Skeletal muscle tissue (tissue), 5 donors: ENCODE data around the gene CD28. TPM values are rescaled to one million over a fixed set of nuclear protein-coding genes. Genes with fewer than 3 reads are reported as not detected.
A peak's percentile ranks its signal among the peaks of the same experiment; 100 is the strongest.

Source experiments
- H3K27ac ChIP-seq: one replicate; pipeline ENCODE4 v1.7.0; 2013; ENCODE audit warnings: mild to moderate bottlenecking, low read depth, low read length, inconsistent platforms
- H3K27me3 ChIP-seq, 3 donors: one replicate each; pipeline ENCODE4 v1.7.0; 2013; ENCODE audit warnings: low read length in 3 of 3; ENCODE audit not compliant: control insufficient read depth in 3 of 3, insufficient read depth in 3 of 3
- H3K36me3 ChIP-seq, 3 donors: one replicate each; pipeline ENCODE4 v1.7.0; 2013; ENCODE audit warnings: low read length in 3 of 3; ENCODE audit not compliant: control insufficient read depth in 3 of 3, insufficient read depth in 3 of 3
- H3K4me1 ChIP-seq, 3 donors: one replicate each; pipeline ENCODE4 v1.7.0; 2013; ENCODE audit warnings: low read length in 3 of 3, mild to moderate bottlenecking in 3 of 3; ENCODE audit not compliant: control insufficient read depth in 3 of 3, insufficient read depth in 3 of 3
- H3K4me3 ChIP-seq, 3 donors: one replicate each; pipeline ENCODE4 v1.7.0; 2013; ENCODE audit warnings: low read length in 3 of 3
- H3K9ac ChIP-seq, 3 donors: one replicate each; pipeline ENCODE4 v1.7.0; 2013; ENCODE audit warnings: low read length in 3 of 3, mild to moderate bottlenecking in 3 of 3, moderate library complexity in 2 of 3, low read depth in 1 of 3
- H3K9me3 ChIP-seq, 3 donors: one replicate each; pipeline ENCODE4 v1.7.0; 2013; ENCODE audit warnings: low read length in 3 of 3; ENCODE audit not compliant: control insufficient read depth in 3 of 3
- small RNA-seq: library from RNA; depleted of rRNA; stranded (forward); fragments of <200 nt; gene quantifications from one replicate; pipeline ENCODE3, GENCODE V24; 2014
- total RNA-seq: library from RNA; depleted of rRNA; stranded (reverse); fragments of >200 nt; gene quantifications from one replicate; pipeline ENCODE4 v1.2.3, GENCODE V29; 2014
- donor health status: Osteomylitis.

CD28 gene
- total RNA-seq, 1 donor from 2014 or later: 4.2 TPM

DNA sequence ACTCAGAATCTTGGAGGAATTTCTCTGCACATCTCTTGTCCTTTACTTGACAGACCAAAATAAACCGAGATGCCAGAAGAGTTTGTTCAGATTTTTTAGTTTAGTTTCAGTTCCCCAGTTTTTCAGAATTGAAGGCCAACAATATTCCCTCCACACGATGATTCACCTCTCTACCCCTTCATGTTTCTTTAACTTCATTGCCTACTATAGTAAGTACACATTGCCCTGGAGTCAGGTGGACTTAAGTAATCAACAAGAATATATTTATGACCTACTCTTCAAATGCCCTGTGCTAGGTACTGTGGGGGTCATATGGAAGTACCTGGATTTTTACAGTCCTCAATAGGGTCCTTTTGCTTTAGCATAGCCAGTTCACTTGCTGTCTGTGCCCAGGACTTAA is 81.5 kb downstream of the CD28 start:
- H3K27ac ChIP-seq: peak overlapping the region; percentile 14
- H3K9me3 ChIP-seq: no peaks in the 10 kb centered on the region
- H3K27me3 ChIP-seq: no peaks in the 10 kb centered on the region
- peaks cover 0 to 13% (median 0%) of the 10 kb centered on the region in 3 donors for H3K4me1 ChIP-seq
- H3K9ac ChIP-seq: no peak overlapping the region
- no peaks in the 10 kb centered on the region for H3K36me3 ChIP-seq
- H3K4me3 ChIP-seq: no peak overlapping the region

Small RNA genes within 50 kb of the gene (small RNA-seq; reads per million reads assigned to genes)
- gene AC125238.1: not detected
- gene RNU6-474P: not detected

Other genes starting within 250 kb of the CD28 start
- 42.8 TPM for gene RAPH1, start 171.3 kb upstream of the CD28 start, total RNA-seq
- not detected for gene CTLA4, start 161.1 kb downstream of the CD28 start, total RNA-seq
- 0.52 TPM for gene ICOS, start 230.1 kb downstream of the CD28 start, total RNA-seq